Uterus (tissue), 4 donors: ENCODE data around the gene HLA-DPB1. TPM values are rescaled to one million over a fixed set of nuclear protein-coding genes. Genes with fewer than 3 reads are reported as not detected.

Source experiments
- DNase-seq, 2 donors: peaks; one replicate each; pipeline ENCODE4 v3.0.0-alpha.2; 2019 to 2020
- H3K27ac ChIP-seq, 2 donors: fragments of 200-600 bp; sonication (generic); 1 replicate in 1 of 2; 2 replicates in 1 of 2; pipeline ENCODE4 v1.5.1; 2016 to 2018
- H3K27me3 ChIP-seq, 2 donors: fragments of 200-600 bp; sonication (generic); one replicate each; pipeline ENCODE4 v1.5.1; 2018 to 2019; ENCODE audit warnings: control low read depth in 1 of 2
- H3K36me3 ChIP-seq, 2 donors: fragments of 200-600 bp; sonication (generic); one replicate each; pipeline ENCODE4 v1.5.1; 2019; ENCODE audit warnings: control low read depth in 1 of 2
- H3K4me1 ChIP-seq, 2 donors: fragments of 200-600 bp; sonication (generic); one replicate each; pipeline ENCODE4 v1.5.1; 2018 to 2019; ENCODE audit warnings: control low read depth in 1 of 2
- H3K4me3 ChIP-seq, 2 donors: fragments of 200-600 bp; sonication (generic); 1 replicate in 1 of 2; 2 replicates in 1 of 2; pipeline ENCODE4 v1.5.1; 2018 to 2019; ENCODE audit warnings: mild to moderate bottlenecking in 1 of 2
- H3K9me3 ChIP-seq, 2 donors: fragments of 200-600 bp; sonication (generic); one replicate each; pipeline ENCODE4 v1.5.1; 2019; ENCODE audit warnings: control low read depth in 1 of 2
- POLR2A ChIP-seq, 2 donors: fragments of 450-650 bp; IDR thresholded peaks; one replicate each; pipeline ENCODE4 v1.6.1; 2016; ENCODE audit warnings: antibody characterized with exemption in 2 of 2, mild to moderate bottlenecking in 1 of 2, moderate library complexity in 1 of 2
- intact Hi-C: fragments of 100-400 bp; cut with DNase I; formaldehyde crosslinking; loops from one replicate; pipeline ENCODE4 v1.15.1; 2023; ENCODE audit warnings: low total_unique reads
- total RNA-seq, 4 donors: library from RNA; depleted of rRNA in 3 of 4; stranded (reverse); fragments of >200 nt in 3 of 4; gene quantifications; one replicate each; pipeline versions ENCODE4 v1.1.0 to v1.2.4, GENCODE V29; 2014 to 2023
- TF ChIP-seq, protein P1 (sequence below), 4 experiments: fragments of 200-600 bp in 2 of 4; fragments of 450-650 bp in 2 of 4; sonication (generic) in 2 of 4; IDR thresholded peaks; one replicate each; pipeline ENCODE4 v1.5.1; 2016 to 2019; ENCODE audit warnings: antibody characterized with exemption in 4 of 4, mild to moderate bottlenecking in 2 of 4, moderate library complexity in 1 of 4
- donor health status: DM: yes; HTN: yes; CAD: no.

The HLA-DPB1 gene
- total RNA-seq, 4 donors from 2014 or later: 19.8 to 108 (median 43.6) TPM

DNA sequence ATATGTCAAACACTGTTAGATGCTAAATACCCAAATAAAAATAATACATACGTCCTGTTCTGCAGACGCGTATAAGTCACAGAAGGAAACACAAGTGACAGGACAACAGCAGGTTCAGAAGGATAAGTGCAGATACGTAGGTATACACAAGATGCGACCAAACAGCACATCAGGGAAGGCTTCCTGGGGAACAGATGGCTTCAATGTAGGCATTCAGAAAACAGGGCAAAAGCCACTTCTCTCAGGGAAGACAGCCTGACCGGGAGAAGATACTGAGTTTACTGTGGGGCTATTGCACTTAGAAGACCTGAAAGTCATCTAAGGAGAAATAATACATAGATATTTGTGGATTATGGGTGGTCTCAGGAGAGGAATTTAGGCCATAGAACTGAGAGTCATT, 4.2 kb upstream of the HLA-DPB1 start:
- H3K9me3 ChIP-seq: no peaks in the 10 kb centered on the region
- DNase-seq: no peak
- intact Hi-C loops: no loop called here
- no peaks in the 10 kb centered on the region for H3K36me3 ChIP-seq
- H3K27ac ChIP-seq: no peak overlapping the region
- H3K27me3 ChIP-seq: no peaks in the 10 kb centered on the region
- no peak overlapping the region for H3K4me3 ChIP-seq
- TF ChIP-seq, protein P1, sequence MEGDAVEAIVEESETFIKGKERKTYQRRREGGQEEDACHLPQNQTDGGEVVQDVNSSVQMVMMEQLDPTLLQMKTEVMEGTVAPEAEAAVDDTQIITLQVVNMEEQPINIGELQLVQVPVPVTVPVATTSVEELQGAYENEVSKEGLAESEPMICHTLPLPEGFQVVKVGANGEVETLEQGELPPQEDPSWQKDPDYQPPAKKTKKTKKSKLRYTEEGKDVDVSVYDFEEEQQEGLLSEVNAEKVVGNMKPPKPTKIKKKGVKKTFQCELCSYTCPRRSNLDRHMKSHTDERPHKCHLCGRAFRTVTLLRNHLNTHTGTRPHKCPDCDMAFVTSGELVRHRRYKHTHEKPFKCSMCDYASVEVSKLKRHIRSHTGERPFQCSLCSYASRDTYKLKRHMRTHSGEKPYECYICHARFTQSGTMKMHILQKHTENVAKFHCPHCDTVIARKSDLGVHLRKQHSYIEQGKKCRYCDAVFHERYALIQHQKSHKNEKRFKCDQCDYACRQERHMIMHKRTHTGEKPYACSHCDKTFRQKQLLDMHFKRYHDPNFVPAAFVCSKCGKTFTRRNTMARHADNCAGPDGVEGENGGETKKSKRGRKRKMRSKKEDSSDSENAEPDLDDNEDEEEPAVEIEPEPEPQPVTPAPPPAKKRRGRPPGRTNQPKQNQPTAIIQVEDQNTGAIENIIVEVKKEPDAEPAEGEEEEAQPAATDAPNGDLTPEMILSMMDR (IDR thresholded peaks at IDR 0.05): no peak
- no peak for TF ChIP-seq POLR2A (IDR thresholded peaks at IDR 0.05)
- H3K4me1 ChIP-seq: no peaks in the 10 kb centered on the region

DNA sequence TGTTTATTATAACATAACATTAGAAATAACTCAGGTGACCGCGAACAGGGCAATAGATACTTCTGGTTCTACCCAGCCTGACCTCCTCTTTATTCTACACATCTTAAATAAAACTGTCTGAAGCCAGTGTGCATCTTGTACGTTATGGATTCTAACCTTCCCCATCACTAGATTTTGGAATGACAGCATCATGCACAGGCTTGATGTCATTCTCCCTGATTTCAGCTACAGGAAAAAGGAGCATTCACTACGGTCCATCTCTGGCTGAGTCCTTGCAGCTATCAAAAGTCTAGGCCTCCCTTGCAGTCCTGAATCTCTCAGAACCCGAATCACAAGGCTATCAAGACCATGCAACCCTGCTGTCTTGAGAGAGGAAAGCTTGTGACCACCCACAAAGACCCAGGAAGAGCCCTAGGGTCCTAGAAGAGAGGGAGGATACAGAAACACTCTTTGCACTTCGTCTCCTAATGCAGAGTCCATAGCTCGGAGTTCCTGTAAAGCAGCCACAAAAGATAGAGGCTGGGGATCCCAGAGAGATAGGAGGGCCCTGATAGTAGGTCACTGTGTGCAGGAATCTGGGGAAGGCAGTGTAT, 3.2 kb upstream of the HLA-DPB1 start:
- Histone ChIP-seq H3K27me3 (no peaks in the 10 kb centered on the region), H3K9me3 (no peaks in the 10 kb centered on the region), H3K4me1 (no peaks in the 10 kb centered on the region), H3K4me3 (no peak overlapping the region), H3K36me3 (no peaks in the 10 kb centered on the region), H3K27ac (peak overlapping the region in 1 of 2 donors; percentile 77)
- TF ChIP-seq, protein P1 (IDR thresholded peaks at IDR 0.05): no peak
- TF ChIP-seq POLR2A (IDR thresholded peaks at IDR 0.05): no peak
- DNase-seq: no peak
- intact Hi-C loops: no loop called here

DNA sequence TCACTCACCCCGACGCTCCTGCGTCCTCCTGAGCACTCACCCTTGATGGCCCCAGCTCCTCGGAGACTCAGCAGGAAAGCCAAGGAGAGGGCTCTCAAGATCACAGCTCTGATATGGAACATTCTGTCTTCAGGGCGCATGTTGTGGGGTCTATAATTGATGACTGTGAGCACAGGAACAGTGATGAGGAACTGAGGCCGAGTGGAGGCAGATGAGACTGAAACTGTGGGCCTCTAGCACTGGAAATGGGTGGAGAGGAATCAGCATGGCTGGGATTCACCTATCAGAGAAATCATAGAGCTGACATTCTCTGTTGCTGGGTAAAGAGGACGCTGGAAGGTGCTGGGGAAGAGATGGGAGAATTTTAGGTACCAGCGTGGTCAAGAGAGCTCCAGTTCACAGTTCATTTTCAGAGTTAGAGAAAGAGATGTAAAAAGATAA, 2.3 kb upstream of the HLA-DPB1 start, which contains the start of gene HLA-DPA1:
HLA-DPA1 (minus strand) TSS at position 219 of the 441 bp plus-strand sequence.
- peak in 1 of 2 donors; percentile 41 for DNase-seq
- Histone ChIP-seq H3K4me3 (peak within 1 kb of the TSS; percentile 10 to 16), H3K9me3 (no peaks in the 10 kb centered on the region), H3K27ac (peak within 1 kb of the TSS; percentile 50 to 77), H3K4me1 (no peaks in the 10 kb centered on the region), H3K36me3 (no peaks in the 10 kb centered on the region), H3K27me3 (no peaks in the 10 kb centered on the region)
- intact Hi-C loops: no loop called here
- peak; percentile 42 to 85 for TF ChIP-seq POLR2A (IDR thresholded peaks at IDR 0.05)
- TF ChIP-seq, protein P1 (IDR thresholded peaks at IDR 0.05): no peak

DNA sequence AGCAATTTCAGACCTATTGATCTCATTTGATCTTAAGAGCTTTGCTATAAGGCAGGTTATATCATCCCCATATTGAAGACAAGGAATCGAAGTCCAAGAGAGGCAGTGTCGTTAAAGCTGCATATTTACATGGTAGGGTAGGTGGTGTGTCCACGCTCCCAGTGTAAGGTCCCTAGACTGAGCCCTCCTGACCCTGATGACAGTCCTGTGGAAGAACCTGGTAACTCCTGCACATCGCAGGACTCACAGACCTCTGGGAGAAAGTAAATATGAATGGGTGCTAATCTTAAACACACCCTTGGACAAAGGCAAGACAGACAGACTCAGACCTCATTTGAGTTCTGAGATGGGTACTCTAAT, 602 bp upstream of the HLA-DPB1 start:
- no peak for DNase-seq
- Histone ChIP-seq H3K36me3 (no peaks in the 10 kb centered on the region), H3K9me3 (no peaks in the 10 kb centered on the region), H3K27ac (peak overlapping the region; percentile 3 to 80), H3K4me3 (no peak overlapping the region), H3K4me1 (no peaks in the 10 kb centered on the region), H3K27me3 (no peaks in the 10 kb centered on the region)
- TF ChIP-seq, protein P1 (IDR thresholded peaks at IDR 0.05): no peak
- no peak for TF ChIP-seq POLR2A (IDR thresholded peaks at IDR 0.05)
- intact Hi-C loops: no loop called here

DNA sequence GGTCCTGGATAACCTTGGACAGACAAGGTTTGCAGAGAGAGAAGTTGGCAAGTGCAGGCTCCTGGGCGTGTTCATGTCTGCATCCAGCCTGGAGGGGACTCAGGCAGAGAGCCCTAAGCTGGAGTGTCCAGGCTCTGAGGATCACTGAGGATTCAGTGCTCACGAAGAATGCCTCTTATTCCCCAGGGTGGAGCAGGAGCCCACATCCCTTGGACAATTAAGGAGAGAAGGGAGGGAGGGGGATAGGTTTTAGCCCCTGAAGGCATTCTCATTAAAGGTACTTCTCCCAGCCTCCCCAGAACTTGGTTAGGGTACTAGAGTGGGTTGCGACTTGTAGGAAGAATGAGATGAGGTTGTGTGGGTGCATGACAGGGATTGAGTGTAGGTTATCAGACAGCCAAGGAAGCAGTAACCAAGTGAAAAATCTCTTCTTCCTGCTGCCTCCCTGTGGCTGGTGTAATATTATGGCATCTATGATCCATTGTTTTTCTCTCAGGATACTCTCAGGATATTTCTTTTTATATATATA, 680 bp downstream of the HLA-DPB1 start:
- Histone ChIP-seq H3K4me3 (peak overlapping the region in 1 of 2 donors; percentile 29), H3K36me3 (no peaks in the 10 kb centered on the region), H3K9me3 (no peaks in the 10 kb centered on the region), H3K27ac (peak overlapping the region; percentile 56 to 80), H3K27me3 (no peaks in the 10 kb centered on the region), H3K4me1 (no peaks in the 10 kb centered on the region)
- TF ChIP-seq, protein P1 (IDR thresholded peaks at IDR 0.05): no peak
- no peak for TF ChIP-seq POLR2A (IDR thresholded peaks at IDR 0.05)
- intact Hi-C loops: no loop called here
- no peak for DNase-seq
